GM19193 (cell line): Measurements from ENCODE around the gene AIF1.
A peak's percentile ranks its signal among the peaks of the same experiment; 100 is the strongest.

Experiments
- POLR2A ChIP-seq: IDR thresholded peaks from 4 replicates; pipeline ENCODE4 v1.6.1; 2011; ENCODE audit not compliant: insufficient read depth, insufficient read length; ENCODE audit errors: extremely low read depth

The AIF1 gene

GRCh38 chr6:31577579-31577966 lies 37.5 kb upstream of the AIF1 start:
- TF ChIP-seq POLR2A, result no peak

DNA sequence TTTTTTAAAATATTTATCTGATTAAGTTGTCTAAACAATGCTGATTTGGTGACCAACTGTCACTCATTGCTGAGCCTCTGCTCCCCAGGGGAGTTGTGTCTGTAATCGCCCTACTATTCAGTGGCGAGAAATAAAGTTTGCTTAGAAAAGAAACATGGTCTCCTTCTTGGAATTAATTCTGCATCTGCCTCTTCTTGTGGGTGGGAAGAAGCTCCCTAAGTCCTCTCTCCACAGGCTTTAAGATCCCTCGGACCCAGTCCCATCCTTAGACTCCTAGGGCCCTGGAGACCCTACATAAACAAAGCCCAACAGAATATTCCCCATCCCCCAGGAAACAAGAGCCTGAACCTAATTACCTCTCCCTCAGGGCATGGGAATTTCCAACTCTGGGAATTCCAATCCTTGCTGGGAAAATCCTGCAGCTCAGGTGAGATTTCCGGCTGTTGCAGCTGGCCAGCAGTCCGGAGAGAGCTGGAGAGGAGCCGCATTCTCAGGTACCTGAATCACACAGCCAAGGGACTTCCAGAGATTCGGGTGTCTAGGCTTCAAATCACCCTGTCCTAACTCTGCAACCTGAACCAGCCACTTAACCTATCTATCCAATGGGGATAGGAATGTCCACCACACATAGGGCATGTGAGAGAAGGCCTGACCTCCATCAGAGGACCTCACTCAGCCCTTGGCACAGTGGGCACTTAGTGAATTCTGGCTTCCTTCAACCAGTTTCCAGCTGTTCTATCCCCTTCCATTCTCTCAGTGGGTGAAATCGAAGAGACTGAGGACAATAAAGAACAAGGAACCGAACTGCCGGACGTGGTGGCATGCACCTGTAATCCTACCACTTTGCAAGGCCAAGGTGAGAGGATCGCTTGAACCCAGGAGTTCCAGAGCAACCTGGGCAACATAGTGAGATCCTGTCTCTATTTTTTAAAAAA lies 36.6 kb upstream of the AIF1 start:
- peak; percentile 45 for TF ChIP-seq POLR2A

GRCh38 chr6:31579119-31579505 lies 35.9 kb upstream of the AIF1 start:
- TF ChIP-seq POLR2A, result no peak

- peak; percentile 34 for TF ChIP-seq POLR2A
These were observed 35.2 kb upstream of the AIF1 start for GRCh38 chr6:31579546-31580437.

- no peak for TF ChIP-seq POLR2A
These were observed 34.6 kb upstream of the AIF1 start for GRCh38 chr6:31580438-31580740.

- TF ChIP-seq POLR2A, result peak; percentile 74
These were observed 34.1 kb upstream of the AIF1 start for GRCh38 chr6:31580807-31581433.

- no peak for TF ChIP-seq POLR2A
These were observed 33.4 kb upstream of the AIF1 start for GRCh38 chr6:31581434-31582229.

DNA sequence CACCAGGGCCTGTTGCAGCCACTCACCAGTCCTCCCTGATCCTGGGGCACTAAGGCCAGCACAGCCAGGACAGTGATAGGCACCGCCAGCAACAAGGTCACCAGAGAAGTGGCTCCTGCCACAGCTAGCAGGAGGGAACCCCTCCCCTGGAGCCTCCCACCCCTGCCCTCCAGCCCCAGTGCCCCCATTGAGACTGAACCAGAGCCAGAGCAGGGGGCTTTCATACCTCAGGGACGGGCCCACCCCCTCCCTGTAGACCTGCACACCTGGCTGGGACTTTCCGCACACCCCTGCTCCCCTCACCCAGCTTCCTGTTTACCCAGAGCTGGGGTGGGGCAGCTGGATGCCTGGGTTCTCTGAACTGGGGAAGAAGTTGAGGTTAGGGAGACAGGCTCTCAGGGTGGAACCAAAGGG lies 32.8 kb upstream of the AIF1 start, which contains the start of gene LTB:
Gene LTB, minus strand, starts transcription at position 195 of the 414 bp plus-strand sequence. Its CDS starts 7 bp downstream, at position 188.
- peak; percentile 60 for TF ChIP-seq POLR2A

DNA sequence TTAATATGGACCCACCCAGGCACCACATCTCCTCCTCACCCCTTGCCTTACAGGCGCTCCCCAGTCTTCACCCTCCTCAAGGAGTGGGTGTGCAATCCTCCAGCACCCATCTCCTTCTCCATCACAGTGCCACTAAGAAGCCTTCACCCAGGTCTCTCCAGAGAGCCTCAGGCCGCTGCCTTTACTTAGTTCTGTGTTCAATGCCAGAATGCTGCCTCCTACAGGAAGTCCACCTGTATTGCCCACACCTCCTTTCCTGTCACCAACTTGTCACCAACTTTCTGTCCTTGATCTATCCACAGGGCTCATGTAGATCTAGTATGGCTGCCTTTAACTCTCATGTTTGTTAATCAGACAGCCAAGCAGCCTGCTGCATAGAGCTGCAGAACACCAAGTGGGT lies 29.5 kb upstream of the AIF1 start:
- no peak for TF ChIP-seq POLR2A

DNA sequence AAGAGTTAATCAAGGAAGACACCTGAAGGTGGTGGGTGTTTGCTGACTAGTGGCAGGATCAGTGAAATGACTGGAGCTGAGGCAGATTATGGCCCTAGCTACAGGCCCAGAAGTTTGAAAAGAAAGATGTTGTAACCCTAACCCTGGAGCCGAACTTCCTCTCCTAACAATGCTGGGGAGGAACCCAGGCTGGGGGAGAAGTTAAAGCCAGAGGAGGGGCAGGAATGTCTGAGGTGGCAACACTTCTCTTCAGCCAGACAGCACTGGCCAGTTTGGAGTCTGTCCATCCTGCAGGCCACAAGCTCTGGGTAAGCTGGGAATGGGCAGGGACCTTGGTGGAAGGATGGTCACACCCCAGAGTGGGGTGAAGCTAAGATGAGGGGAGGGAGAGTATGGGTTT lies 29.0 kb upstream of the AIF1 start, which contains the start of gene LST1:
Gene LST1, plus strand, starts transcription at position 270 of the 400 bp plus-strand sequence. CDS start 1,023 bp downstream, outside the sequence.
- no peak for TF ChIP-seq POLR2A

DNA sequence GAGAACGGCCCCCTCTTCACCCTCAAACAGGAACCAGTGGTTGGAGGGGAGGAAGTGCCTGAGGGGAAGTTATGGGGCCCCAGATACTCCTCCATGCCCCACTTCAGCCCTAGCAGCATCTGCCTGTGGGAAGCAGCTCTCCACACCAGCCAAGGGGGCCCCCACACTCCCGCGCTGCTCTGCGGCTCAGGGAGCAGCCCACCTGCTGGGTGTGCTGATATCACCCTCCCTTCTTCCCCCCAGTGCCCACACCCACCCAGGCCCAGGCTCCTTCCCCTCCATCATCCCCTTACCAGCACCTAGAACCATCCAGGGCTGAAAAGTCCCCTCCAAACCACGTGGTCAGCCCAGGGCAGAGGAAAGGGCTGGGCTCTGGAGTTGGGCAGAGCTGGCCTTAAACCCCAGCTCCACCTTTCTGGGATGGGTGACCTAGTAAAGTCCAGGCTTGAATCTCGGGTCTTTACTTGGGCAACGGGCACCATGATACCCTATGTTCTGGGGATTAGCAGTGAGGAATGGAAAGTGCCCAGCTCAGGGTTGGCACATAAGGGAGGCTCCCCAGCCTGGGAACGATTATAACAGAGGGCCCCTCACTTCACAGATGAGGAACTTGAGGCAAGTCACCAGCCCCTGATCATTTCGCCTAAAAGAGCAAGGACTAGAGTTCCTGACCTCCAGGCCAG lies 28.3 kb upstream of the AIF1 start:
- no peak for TF ChIP-seq POLR2A

DNA sequence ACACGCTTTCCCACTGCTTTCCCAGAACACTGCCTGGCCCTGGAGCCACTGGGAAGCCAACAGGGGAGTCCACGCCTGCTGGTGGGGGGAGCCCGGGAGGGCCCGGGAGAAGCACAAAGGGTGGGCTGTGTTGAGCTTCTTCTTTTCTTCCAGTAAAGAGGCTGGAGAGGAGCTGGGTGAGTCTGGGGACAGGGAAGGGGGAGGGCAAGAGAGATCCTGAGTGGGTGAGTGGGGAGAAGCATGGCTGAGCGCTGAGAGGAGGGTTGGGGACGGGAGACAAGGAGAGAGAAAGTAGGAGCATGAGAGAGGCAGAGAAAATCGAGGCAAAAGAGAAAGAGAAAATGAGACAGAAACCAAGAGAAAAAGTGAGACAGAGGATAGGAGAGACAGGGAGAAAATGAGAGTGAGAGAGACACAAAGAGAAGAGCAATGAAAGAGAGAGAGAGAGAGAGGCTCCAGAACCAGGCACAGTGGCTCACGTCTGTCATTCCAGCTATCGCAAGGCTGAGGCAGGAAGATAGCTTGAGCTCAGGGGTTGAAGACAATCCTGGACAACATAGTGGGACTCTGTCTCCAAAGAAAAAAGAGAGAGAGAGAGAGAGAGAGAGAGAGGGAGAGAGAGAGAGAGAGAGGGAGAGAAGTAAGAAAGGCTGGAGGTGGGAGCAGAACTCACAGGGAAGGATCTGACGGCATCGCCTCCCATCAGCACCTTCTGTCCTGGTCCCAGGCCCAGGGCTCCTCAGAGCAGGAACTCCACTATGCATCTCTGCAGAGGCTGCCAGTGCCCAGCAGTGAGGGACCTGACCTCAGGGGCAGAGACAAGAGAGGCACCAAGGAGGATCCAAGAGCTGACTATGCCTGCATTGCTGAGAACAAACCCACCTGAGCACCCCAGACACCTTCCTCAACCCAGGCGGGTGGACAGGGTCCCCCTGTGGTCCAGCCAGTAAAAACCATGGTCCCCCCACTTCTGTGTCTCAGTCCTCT lies 26.9 kb upstream of the AIF1 start:
- no peak for TF ChIP-seq POLR2A
